A549 (cell line): Measurements from ENCODE around the gene ATP6V0E1. TPM values are rescaled to one million over a fixed set of nuclear protein-coding genes. Genes with fewer than 3 reads are reported as not detected.

Source experiments
- ATAC-seq, 2 experiments: fragments of 200-7000 bp in 1 of 2; fragments of >200 bp in 1 of 2; cut with Nextera tagmentation in 1 of 2; cut with Tn5 transposase in 1 of 2; 3 replicates each; pipeline versions ENCODE4 v1.8.0 to v1.9.1; 2018 to 2020; ENCODE audit warnings: mild to moderate bottlenecking in 1 of 2, moderate library complexity in 1 of 2
- CTCF ChIA-PET: fragments of 300-600 bp; sonication (Branson Sonifier 250); formaldehyde crosslinking; extraction: SDS; loops from one replicate; lab custom pipeline; 2021; ENCODE audit warnings: antibody characterized with exemption, inconsistent platforms; lab: Yijun Ruan, JAX
- POLR2A ChIA-PET: fragments of 350-600 bp; formaldehyde crosslinking; extraction: SDS; loops from one replicate; lab custom pipeline; 2021; ENCODE audit warnings: antibody characterized with exemption, inconsistent platforms; lab: Yijun Ruan, JAX
- DNase-seq, 2 experiments: peaks; one replicate each; pipeline versions ENCODE4 v3.0.0 to v3.0.0-alpha.2; 2011 to 2016; ENCODE audit warnings: low read depth in 1 of 2, low spot score in 1 of 2
- FAIRE-seq: peaks from 2 replicates; lab custom pipeline; 2011; peaks lifted over from hg19 to GRCh38; lab: Jason Lieb, UNC
- H3K27ac ChIP-seq, 2 experiments: fragments of >200 bp; sonication (Bioruptor Twin); formaldehyde crosslinking; 3 replicates each; pipeline ENCODE4 v1.5.1; 2016 to 2017
- H3K4me1 ChIP-seq: fragments of >200 bp; sonication (Bioruptor Twin); formaldehyde crosslinking; 3 replicates; pipeline ENCODE4 v1.6.1; 2016
- H3K4me2 ChIP-seq: fragments of >200 bp; sonication (Bioruptor Twin); formaldehyde crosslinking; 3 replicates; pipeline ENCODE4 v1.6.1; 2016
- H3K4me3 ChIP-seq: fragments of >200 bp; sonication (Bioruptor Twin); formaldehyde crosslinking; 3 replicates; pipeline ENCODE4 v1.5.1; 2016
- H3K9me3 ChIP-seq: fragments of >200 bp; sonication (Bioruptor Twin); formaldehyde crosslinking; 3 replicates; pipeline ENCODE4 v1.6.1; 2016
- BHLHE40 ChIP-seq: IDR thresholded peaks from 2 replicates; pipeline ENCODE4 v1.6.1; 2012; ENCODE audit warnings: low read depth, low read length, inconsistent platforms
- CBX8 ChIP-seq: fragments of 200-600 bp; sonication (generic); IDR thresholded peaks from 2 replicates; pipeline ENCODE4 v1.6.1; 2016
- EP300 ChIP-seq, 2 experiments: fragments of >200 bp; sonication (Bioruptor Twin); formaldehyde crosslinking; IDR thresholded peaks; 2 replicates in 1 of 2; 3 replicates in 1 of 2; pipeline ENCODE4 v1.6.1; 2016 to 2017
- GATA3 ChIP-seq: IDR thresholded peaks from 2 replicates; pipeline ENCODE4 v1.6.1; 2012; ENCODE audit warnings: borderline replicate concordance
- HEYL ChIP-seq: fragments of 250-450 bp; sonication (Bioruptor Pico); IDR thresholded peaks from 2 replicates; pipeline ENCODE4 v1.8.0; 2021; ENCODE audit warnings: mild to moderate bottlenecking, moderate library complexity
- HOXB5 ChIP-seq: fragments of 250-450 bp; sonication (Bioruptor Pico); IDR thresholded peaks from 2 replicates; pipeline ENCODE4 v1.5.0; 2020; ENCODE audit warnings: mild to moderate bottlenecking, moderate library complexity
- JUN ChIP-seq, 2 experiments: fragments of >200 bp; sonication (Bioruptor Twin); formaldehyde crosslinking; IDR thresholded peaks; 2 replicates in 1 of 2; 3 replicates in 1 of 2; pipeline ENCODE4 v1.6.1; 2016 to 2017
- KDM5A ChIP-seq: fragments of 200-600 bp; sonication (generic); IDR thresholded peaks from 2 replicates; pipeline ENCODE4 v1.6.1; 2016; ENCODE audit warnings: antibody characterized with exemption, mild to moderate bottlenecking
- MAZ ChIP-seq: fragments of 150-350 bp; IDR thresholded peaks from 2 replicates; pipeline ENCODE4 v1.6.1; 2014; ENCODE audit warnings: antibody characterized with exemption, low read depth, low read length, borderline replicate concordance
- MYC ChIP-seq: IDR thresholded peaks from 2 replicates; pipeline ENCODE4 v1.6.1; 2012; ENCODE audit warnings: mild to moderate bottlenecking, inconsistent platforms, low read length, improper control_type of control experiment, borderline replicate concordance
- POLR2A ChIP-seq: IDR thresholded peaks from 2 replicates; pipeline ENCODE4 v1.6.1; 2012; ENCODE audit warnings: mild to moderate bottlenecking, low read length
- RAD21 ChIP-seq, 2 experiments: fragments of >200 bp in 1 of 2; sonication (Bioruptor Twin) in 1 of 2; formaldehyde crosslinking in 1 of 2; IDR thresholded peaks in 1 of 2; conservative IDR thresholded peaks in 1 of 2; 2 replicates in 1 of 2; 3 replicates in 1 of 2; pipeline ENCODE4 v1.6.1; 2012 to 2018; ENCODE audit warnings: inconsistent platforms in 1 of 2
- RCOR1 ChIP-seq: fragments of 150-350 bp; IDR thresholded peaks from 2 replicates; pipeline ENCODE4 v1.6.1; 2014; ENCODE audit warnings: antibody characterized with exemption, low read length, low read depth
- RFX5 ChIP-seq: fragments of 450-650 bp; IDR thresholded peaks from 2 replicates; pipeline ENCODE4 v1.7.1; 2014; ENCODE audit warnings: antibody characterized with exemption, mild to moderate bottlenecking, moderate library complexity
- SREBF2 ChIP-seq: fragments of 450-650 bp; IDR thresholded peaks from 2 replicates; pipeline ENCODE4 v1.6.1; 2014; ENCODE audit warnings: mild to moderate bottlenecking, moderate library complexity
- TFCP2L1 ChIP-seq: fragments of 250-450 bp; sonication (Bioruptor Pico); IDR thresholded peaks from 2 replicates; pipeline ENCODE4 v1.5.0; 2021; ENCODE audit warnings: mild to moderate bottlenecking
- TP53 ChIP-seq: fragments of 250-450 bp; sonication (Bioruptor Pico); IDR thresholded peaks from 2 replicates; pipeline ENCODE4 v1.5.0; 2021; ENCODE audit warnings: mild to moderate bottlenecking, moderate library complexity
- ZC3H11A ChIP-seq: fragments of 450-650 bp; IDR thresholded peaks from 2 replicates; pipeline ENCODE4 v1.6.1; 2014; ENCODE audit warnings: antibody characterized with exemption, mild to moderate bottlenecking
- ZFP36 ChIP-seq: fragments of 450-650 bp; IDR thresholded peaks from 2 replicates; pipeline ENCODE4 v1.6.1; 2014; ENCODE audit warnings: borderline replicate concordance; ENCODE audit not compliant: partially characterized antibody
- WGBS: methylation state at CpG from one replicate; pipeline ENCODE4 v1.1.6; 2017; ENCODE audit errors: missing lambda C conversion rate; 5-methylcytosine and 5-hydroxymethylcytosine counted together
- polyA plus RNA-seq, 4 experiments: library from polyadenylated mRNA; depleted of rRNA in 3 of 4; stranded (reverse); fragments of >200 nt; fragmentation: RNase III in 1 of 4; extraction: RNeasy Plus Mini Kit Qiagen cat#74134 plus additional on column Dnase treatment in 1 of 4; gene quantifications; 2 replicates in 3 of 4; 3 replicates in 1 of 4; pipeline ENCODE4 v1.2.3, GENCODE V29; 2011 to 2017
- TF ChIP-seq, protein P1 (sequence below): fragments of 250-450 bp; sonication (Bioruptor Pico); IDR thresholded peaks from 2 replicates; pipeline ENCODE4 v1.5.0; 2021; ENCODE audit warnings: mild to moderate bottlenecking, moderate library complexity, borderline replicate concordance
- TF ChIP-seq, protein P2 (sequence below): fragments of >200 bp; sonication (Bioruptor Twin); formaldehyde crosslinking; IDR thresholded peaks from 2 replicates; pipeline ENCODE4 v1.6.1; 2016
- TF ChIP-seq, protein P3 (sequence below): IDR thresholded peaks from 2 replicates; pipeline ENCODE4 v1.6.1; 2012
- TF ChIP-seq, protein P4 (sequence below): fragments of 450-650 bp; IDR thresholded peaks from 2 replicates; pipeline ENCODE4 v1.6.1; 2014; ENCODE audit warnings: antibody characterized with exemption
- TF ChIP-seq, protein P5 (sequence below): fragments of >200 bp; sonication (Bioruptor Twin); formaldehyde crosslinking; IDR thresholded peaks from 3 replicates; pipeline ENCODE4 v1.6.1; 2016
- TF ChIP-seq, protein P6 (sequence below): fragments of >200 bp; sonication (Bioruptor Twin); formaldehyde crosslinking; IDR thresholded peaks from 3 replicates; pipeline ENCODE4 v1.5.1; 2016

Gene ATP6V0E1
- polyA plus RNA-seq, 2 of the 4 experiments (the other 2 are of a cell fraction) = 297 to 344 TPM

DNA sequence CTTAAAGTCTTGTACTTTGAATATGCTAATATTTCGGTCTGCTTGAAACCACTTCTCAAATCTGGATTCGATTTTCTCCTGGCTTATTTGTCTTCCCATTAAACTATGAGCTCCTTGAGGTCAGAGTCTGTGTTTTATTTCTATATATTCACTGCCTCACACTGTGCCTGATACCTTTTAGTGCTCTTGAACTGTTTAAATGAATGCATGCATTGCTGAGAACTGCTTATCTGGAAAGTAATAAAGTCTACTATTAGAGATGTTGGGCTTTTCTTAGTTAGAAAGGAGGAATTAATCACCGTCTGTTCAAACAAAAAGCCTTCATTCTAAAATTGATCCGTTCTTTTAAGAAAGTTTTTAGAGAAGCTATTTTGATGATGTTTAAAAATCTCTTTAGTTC lies 78.6 kb downstream of the ATP6V0E1 start:
- DNase-seq (no peak), FAIRE-seq (peak; percentile 28), ATAC-seq (no peak)
- H3K4me3 ChIP-seq = no peak overlapping the region
- POLR2A ChIA-PET = no interaction called here
- 72% methylated on average over 4 of the region's 4 CpGs for WGBS
- CTCF ChIA-PET = no interaction called here
- H3K27ac ChIP-seq = no peak overlapping the region
- H3K4me2 ChIP-seq = no peak overlapping the region
- H3K9me3 ChIP-seq = no peaks in the 10 kb centered on the region
- no peak for TF ChIP-seq HOXB5
- no peak for TF ChIP-seq RCOR1
- TF ChIP-seq, protein P1, sequence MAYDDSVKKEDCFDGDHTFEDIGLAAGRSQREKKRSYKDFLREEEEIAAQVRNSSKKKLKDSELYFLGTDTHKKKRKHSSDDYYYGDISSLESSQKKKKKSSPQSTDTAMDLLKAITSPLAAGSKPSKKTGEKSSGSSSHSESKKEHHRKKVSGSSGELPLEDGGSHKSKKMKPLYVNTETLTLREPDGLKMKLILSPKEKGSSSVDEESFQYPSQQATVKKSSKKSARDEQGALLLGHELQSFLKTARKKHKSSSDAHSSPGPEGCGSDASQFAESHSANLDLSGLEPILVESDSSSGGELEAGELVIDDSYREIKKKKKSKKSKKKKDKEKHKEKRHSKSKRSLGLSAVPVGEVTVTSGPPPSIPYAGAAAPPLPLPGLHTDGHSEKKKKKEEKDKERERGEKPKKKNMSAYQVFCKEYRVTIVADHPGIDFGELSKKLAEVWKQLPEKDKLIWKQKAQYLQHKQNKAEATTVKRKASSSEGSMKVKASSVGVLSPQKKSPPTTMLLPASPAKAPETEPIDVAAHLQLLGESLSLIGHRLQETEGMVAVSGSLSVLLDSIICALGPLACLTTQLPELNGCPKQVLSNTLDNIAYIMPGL = no peak
- no peak for TF ChIP-seq ZC3H11A
- no peak for TF ChIP-seq SREBF2
- no peak for TF ChIP-seq TFCP2L1 (CRISPR knock-in tag)
- TF ChIP-seq, protein P2, sequence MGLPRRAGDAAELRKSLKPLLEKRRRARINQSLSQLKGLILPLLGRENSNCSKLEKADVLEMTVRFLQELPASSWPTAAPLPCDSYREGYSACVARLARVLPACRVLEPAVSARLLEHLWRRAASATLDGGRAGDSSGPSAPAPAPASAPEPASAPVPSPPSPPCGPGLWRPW = no peak
- TF ChIP-seq, all 56 proteins: peak for 0
- 0 out of 3 replicates have a peak, but pooled peaks cover 5% of the 10 kb centered on the region for H3K4me1 ChIP-seq

DNA sequence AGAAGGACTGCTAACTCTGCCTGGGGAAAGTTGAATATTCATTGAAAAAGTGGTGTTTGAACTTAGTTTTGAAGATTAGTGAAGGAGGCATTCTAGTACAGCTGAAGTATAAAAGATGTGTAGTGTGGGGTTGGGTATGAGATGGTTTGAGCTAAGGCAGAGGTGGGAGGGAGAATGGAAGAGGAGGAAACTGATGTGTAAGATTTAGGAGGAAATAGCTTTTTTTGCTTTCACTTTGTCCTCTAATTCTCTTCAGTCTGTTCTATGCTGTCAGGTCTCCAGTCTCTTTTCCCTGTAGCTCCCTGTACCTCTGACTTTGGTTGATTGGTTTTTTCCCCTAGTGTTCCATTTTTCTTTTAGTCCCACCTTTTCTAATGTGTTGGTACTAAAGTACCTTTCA lies 81.6 kb downstream of the ATP6V0E1 start:
- ChIA-PET POLR2A (interaction anchor here (0.6 kb wide), 1 partner anchor 8 kb away, joined by 4 read pairs; no protein-coding TSS in a partner anchor), CTCF (interaction anchor here (0.7 to 1.6 kb wide), 3 partner anchors 25 to 620 kb away, joined by 3 to 4 read pairs (median 4); no protein-coding TSS in a partner anchor)
- no peak for FAIRE-seq
- Histone ChIP-seq H3K9me3 (no peaks in the 10 kb centered on the region), H3K4me2 (no peak overlapping the region), H3K4me1 (no peaks in the 10 kb centered on the region), H3K4me3 (no peak overlapping the region), H3K27ac (no peak overlapping the region)
- ATAC-seq = 0 out of 6 replicates have a peak, but pooled peaks of 1 of the 2 experiments have one; percentile 24
- no peak for TF ChIP-seq RAD21 (conservative IDR thresholded peaks at IDR 0.05 in 1 of 2, IDR thresholded peaks at IDR 0.05 in 1 of 2)
- TF ChIP-seq KDM5A = no peak
- TF ChIP-seq, protein P3, sequence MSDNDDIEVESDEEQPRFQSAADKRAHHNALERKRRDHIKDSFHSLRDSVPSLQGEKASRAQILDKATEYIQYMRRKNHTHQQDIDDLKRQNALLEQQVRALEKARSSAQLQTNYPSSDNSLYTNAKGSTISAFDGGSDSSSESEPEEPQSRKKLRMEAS = no peak
- no peak for TF ChIP-seq RFX5
- TF ChIP-seq CBX8 = no peak
- TF ChIP-seq JUN (IDR thresholded peaks at IDR 0.05) = no peak
- TF ChIP-seq, protein P4, sequence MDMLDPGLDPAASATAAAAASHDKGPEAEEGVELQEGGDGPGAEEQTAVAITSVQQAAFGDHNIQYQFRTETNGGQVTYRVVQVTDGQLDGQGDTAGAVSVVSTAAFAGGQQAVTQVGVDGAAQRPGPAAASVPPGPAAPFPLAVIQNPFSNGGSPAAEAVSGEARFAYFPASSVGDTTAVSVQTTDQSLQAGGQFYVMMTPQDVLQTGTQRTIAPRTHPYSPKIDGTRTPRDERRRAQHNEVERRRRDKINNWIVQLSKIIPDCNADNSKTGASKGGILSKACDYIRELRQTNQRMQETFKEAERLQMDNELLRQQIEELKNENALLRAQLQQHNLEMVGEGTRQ = no peak
- no peak for TF ChIP-seq POLR2A
- DNase-seq = no peak

DNA sequence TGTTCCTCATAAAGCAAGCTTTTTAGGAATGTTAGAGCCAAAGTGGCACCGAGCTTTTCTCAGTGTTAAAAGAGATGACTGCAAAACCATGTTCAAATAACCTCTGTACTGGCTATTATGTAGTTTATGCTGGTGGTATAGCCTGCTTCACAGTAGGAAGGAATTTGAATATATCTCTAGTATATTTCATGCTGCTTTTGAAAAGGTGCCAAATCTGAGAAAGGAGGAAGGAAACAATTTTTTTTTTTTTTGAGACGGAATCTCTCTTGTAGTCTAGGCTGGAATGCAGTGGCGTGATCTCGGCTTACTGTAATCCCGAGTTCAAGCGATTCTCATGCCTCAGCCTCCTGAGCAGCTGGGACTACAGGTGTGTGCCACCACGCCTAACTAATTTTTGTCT lies 86.1 kb downstream of the ATP6V0E1 start:
- Histone ChIP-seq H3K27ac (no peak overlapping the region), H3K4me2 (no peak overlapping the region), H3K4me3 (no peak overlapping the region), H3K4me1 (peaks cover 4% of the 10 kb centered on the region; the same call in 2 of the 3 replicates), H3K9me3 (no peaks in the 10 kb centered on the region)
- DNase-seq (no peak), FAIRE-seq (no peak), ATAC-seq (no peak)
- ChIA-PET POLR2A (no interaction called here), CTCF (interaction anchor here (1.3 kb wide), 1 partner anchor 362 kb away, joined by 4 read pairs; no protein-coding TSS in a partner anchor)
- 89% methylated on average over 7 of the region's 7 CpGs for WGBS
- TF ChIP-seq, protein P3 = no peak
- TF ChIP-seq BHLHE40 (no peak), SREBF2 (no peak), TP53 (CRISPR knock-in tag) (no peak), CBX8 (no peak), ZFP36 (no peak), MYC (no peak), MAZ (no peak), GATA3 (no peak), TFCP2L1 (CRISPR knock-in tag) (no peak), HEYL (CRISPR knock-in tag) (no peak), EP300 (IDR thresholded peaks at IDR 0.05) (no peak), RAD21 (conservative IDR thresholded peaks at IDR 0.05 in 1 of 2, IDR thresholded peaks at IDR 0.05 in 1 of 2) (no peak), RCOR1 (no peak)
- TF ChIP-seq, protein P1 = no peak
- TF ChIP-seq, protein P5, sequence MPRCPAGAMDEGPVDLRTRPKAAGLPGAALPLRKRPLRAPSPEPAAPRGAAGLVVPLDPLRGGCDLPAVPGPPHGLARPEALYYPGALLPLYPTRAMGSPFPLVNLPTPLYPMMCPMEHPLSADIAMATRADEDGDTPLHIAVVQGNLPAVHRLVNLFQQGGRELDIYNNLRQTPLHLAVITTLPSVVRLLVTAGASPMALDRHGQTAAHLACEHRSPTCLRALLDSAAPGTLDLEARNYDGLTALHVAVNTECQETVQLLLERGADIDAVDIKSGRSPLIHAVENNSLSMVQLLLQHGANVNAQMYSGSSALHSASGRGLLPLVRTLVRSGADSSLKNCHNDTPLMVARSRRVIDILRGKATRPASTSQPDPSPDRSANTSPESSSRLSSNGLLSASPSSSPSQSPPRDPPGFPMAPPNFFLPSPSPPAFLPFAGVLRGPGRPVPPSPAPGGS = no peak
- TF ChIP-seq, protein P2 = no peak
- TF ChIP-seq, protein P6, sequence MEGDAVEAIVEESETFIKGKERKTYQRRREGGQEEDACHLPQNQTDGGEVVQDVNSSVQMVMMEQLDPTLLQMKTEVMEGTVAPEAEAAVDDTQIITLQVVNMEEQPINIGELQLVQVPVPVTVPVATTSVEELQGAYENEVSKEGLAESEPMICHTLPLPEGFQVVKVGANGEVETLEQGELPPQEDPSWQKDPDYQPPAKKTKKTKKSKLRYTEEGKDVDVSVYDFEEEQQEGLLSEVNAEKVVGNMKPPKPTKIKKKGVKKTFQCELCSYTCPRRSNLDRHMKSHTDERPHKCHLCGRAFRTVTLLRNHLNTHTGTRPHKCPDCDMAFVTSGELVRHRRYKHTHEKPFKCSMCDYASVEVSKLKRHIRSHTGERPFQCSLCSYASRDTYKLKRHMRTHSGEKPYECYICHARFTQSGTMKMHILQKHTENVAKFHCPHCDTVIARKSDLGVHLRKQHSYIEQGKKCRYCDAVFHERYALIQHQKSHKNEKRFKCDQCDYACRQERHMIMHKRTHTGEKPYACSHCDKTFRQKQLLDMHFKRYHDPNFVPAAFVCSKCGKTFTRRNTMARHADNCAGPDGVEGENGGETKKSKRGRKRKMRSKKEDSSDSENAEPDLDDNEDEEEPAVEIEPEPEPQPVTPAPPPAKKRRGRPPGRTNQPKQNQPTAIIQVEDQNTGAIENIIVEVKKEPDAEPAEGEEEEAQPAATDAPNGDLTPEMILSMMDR = no peak
